NCI-H510A treated with DMSO at 0.1 percent for 48 hours (cell line): Measurements from ENCODE around the gene NTNG1.
A peak's percentile ranks its signal among the peaks of the same experiment; 100 is the strongest.

Experiments
- DNase-seq: peaks from one replicate; lab custom pipeline; 2025; lab: John Stamatoyannopoulos, UW

The NTNG1 gene

GRCh38 chr1:107499139-107499744, 358.4 kb downstream of the NTNG1 start:
- no peak for DNase-seq

- DNase-seq = no peak
These were observed 360.3 kb downstream of the NTNG1 start for GRCh38 chr1:107501081-107501605.

- no peak for DNase-seq
These were observed 369.5 kb downstream of the NTNG1 start for GRCh38 chr1:107510347-107510746.

- DNase-seq = no peak
These were observed 372.0 kb downstream of the NTNG1 start for GRCh38 chr1:107512836-107513235.

- no peak for DNase-seq
These were observed 374.0 kb downstream of the NTNG1 start for GRCh38 chr1:107514841-107515240.

GRCh38 chr1:107515702-107516101, 374.9 kb downstream of the NTNG1 start:
- DNase-seq = no peak

GRCh38 chr1:107523061-107523460, 382.2 kb downstream of the NTNG1 start:
- no peak for DNase-seq

GRCh38 chr1:107523736-107524135, 382.9 kb downstream of the NTNG1 start:
- DNase-seq = no peak

- no peak for DNase-seq
These were observed 383.5 kb downstream of the NTNG1 start for GRCh38 chr1:107524301-107524700.

GRCh38 chr1:107525145-107525544, 384.3 kb downstream of the NTNG1 start:
- DNase-seq = no peak

GRCh38 chr1:107525961-107526360, 385.1 kb downstream of the NTNG1 start:
- peak; percentile 31 for DNase-seq

- DNase-seq = peak; percentile 67
These were observed 385.8 kb downstream of the NTNG1 start for GRCh38 chr1:107526524-107527198.

GRCh38 chr1:107529511-107530149, 388.8 kb downstream of the NTNG1 start:
- DNase-seq = peak; percentile 84

- no peak for DNase-seq
These were observed 389.7 kb downstream of the NTNG1 start for GRCh38 chr1:107530543-107530942.

- DNase-seq = peak; percentile 31
These were observed 390.4 kb downstream of the NTNG1 start for GRCh38 chr1:107531065-107531908.

- DNase-seq = peak; percentile 94
These were observed 391.5 kb downstream of the NTNG1 start for GRCh38 chr1:107532318-107532717.
